Mucosa of descending colon (tissue), 3 donors: ENCODE results near the gene CCR6. TPM values are rescaled to one million over a fixed set of nuclear protein-coding genes. Genes with fewer than 3 reads are reported as not detected.
A peak's percentile ranks its signal among the peaks of the same experiment; 100 is the strongest.
"Not testable (repeated sequence)": the region's sequence is repeated elsewhere in the genome, so short reads cannot be mapped to it uniquely, and the experiment has no call there.

Experiments used
- ATAC-seq: fragments of 200-7000 bp; cut with Tn5 transposase; one replicate; pipeline ENCODE4 v1.9.1; 2020; ENCODE audit warnings: mild to moderate bottlenecking, moderate library complexity
- DNase-seq, 3 donors: peaks; one replicate each; pipeline ENCODE4 v3.0.0-alpha.2; 2020
- H3K36me3 ChIP-seq: fragments of 200-600 bp; one replicate; pipeline ENCODE4 v1.8.0; 2021; ENCODE audit warnings: low read depth, mild to moderate bottlenecking
- H3K4me1 ChIP-seq: fragments of 200-600 bp; one replicate; pipeline ENCODE4 v1.8.0; 2021; ENCODE audit warnings: low read depth, mild to moderate bottlenecking
- H3K4me3 ChIP-seq: fragments of 200-600 bp; one replicate; pipeline ENCODE4 v1.8.0; 2021; ENCODE audit warnings: mild to moderate bottlenecking
- H3K9me3 ChIP-seq: fragments of 200-600 bp; one replicate; pipeline ENCODE4 v1.8.0; 2021; ENCODE audit warnings: mild to moderate bottlenecking
- intact Hi-C, 2 donors: fragments of 100-400 bp; cut with DNase I in 1 of 2; cut with micrococcal nuclease in 1 of 2; formaldehyde crosslinking; loops; one replicate each; pipeline versions ENCODE4 v1.11.0 to v1.11.1; 2022; cut with DNase I, micrococcal nuclease
- total RNA-seq, 3 donors: library from RNA; stranded (reverse); fragmentation: NEBNext Ultra II Directional in 2 of 3; extraction: Animal tissue kit (Norgen Biotek cat#: 25700) in 2 of 3; gene quantifications; one replicate each; pipeline versions ENCODE4 v1.2.1 to v1.2.4, GENCODE V29; 2021 to 2023
- TF ChIP-seq, protein P1 (sequence below): fragments of 200-600 bp; IDR thresholded peaks from one replicate; pipeline ENCODE4 v1.8.0; 2022; ENCODE audit warnings: antibody characterized with exemption, mild to moderate bottlenecking
- donor health status: DM: no; HTN: no; CAD: no; lungs with moderate emphysema.
- donor health status: DM: no; HTN: no; CAD: no.
- donor health status: DM: no; HTN: yes; CAD: no.

Gene CCR6
- total RNA-seq, 3 donors from 2014 or later: 0.17 to 0.43 TPM; not detected in 1

- intact Hi-C loops: no loop called here
- Histone ChIP-seq H3K9me3 (peaks cover 19% of the 10 kb centered on the region), H3K4me1 (no peaks in the 10 kb centered on the region), H3K4me3 (no peak overlapping the region), H3K36me3 (no peaks in the 10 kb centered on the region)
- DNase-seq: no peak
- TF ChIP-seq, protein P1, sequence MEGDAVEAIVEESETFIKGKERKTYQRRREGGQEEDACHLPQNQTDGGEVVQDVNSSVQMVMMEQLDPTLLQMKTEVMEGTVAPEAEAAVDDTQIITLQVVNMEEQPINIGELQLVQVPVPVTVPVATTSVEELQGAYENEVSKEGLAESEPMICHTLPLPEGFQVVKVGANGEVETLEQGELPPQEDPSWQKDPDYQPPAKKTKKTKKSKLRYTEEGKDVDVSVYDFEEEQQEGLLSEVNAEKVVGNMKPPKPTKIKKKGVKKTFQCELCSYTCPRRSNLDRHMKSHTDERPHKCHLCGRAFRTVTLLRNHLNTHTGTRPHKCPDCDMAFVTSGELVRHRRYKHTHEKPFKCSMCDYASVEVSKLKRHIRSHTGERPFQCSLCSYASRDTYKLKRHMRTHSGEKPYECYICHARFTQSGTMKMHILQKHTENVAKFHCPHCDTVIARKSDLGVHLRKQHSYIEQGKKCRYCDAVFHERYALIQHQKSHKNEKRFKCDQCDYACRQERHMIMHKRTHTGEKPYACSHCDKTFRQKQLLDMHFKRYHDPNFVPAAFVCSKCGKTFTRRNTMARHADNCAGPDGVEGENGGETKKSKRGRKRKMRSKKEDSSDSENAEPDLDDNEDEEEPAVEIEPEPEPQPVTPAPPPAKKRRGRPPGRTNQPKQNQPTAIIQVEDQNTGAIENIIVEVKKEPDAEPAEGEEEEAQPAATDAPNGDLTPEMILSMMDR: no peak
- ATAC-seq: no peak
Observed at GRCh38 chr6:167087857-167088354, 35.0 kb upstream of the CCR6 start.

DNA sequence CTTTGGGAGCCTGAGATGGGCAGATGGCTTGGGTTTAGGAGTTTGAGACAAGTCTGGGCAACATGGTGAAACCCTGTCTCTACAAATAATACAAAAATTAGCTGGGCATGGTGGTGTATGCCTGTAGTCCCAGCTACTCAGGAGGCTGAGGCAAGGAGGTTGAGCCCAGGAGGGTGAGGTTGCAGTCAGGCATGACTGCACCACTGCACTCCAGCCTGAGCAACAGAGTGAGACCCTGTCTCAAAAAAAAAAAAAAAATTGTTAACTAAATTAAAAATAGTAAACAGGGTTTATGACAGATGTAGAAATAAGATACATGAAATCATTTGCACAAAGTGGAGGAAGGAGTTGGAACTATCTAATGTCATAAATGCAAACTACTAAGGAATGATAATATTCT is 34.2 kb upstream of the CCR6 start:
- H3K9me3 ChIP-seq: peaks cover 19% of the 10 kb centered on the region
- intact Hi-C loops, H3K4me1 ChIP-seq, H3K4me3 ChIP-seq, DNase-seq, H3K36me3 ChIP-seq, ATAC-seq: not testable (repeated sequence)

- no peak for ATAC-seq
Observed at GRCh38 chr6:167089243-167090142, 33.4 kb upstream of the CCR6 start.

DNA sequence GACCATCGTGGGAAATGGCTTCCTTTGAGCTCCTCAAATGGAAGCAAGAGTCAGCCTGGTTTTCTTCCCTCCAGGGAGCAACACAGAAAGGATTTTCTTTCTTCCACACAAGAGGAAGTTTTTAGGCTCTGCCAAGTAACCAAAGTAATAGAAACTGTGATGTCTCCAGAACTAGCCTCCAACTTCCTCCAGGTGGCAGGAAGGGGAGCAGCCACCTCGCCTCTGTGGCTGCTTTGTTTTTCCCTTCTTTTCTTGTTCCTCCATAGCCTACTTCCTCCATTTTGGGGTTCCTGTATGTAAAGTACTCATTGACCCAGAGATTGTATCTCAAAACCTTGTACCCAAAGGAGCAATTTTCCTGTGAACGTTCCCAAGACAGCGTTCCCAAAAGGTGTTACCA is 32.7 kb upstream of the CCR6 start:
- TF ChIP-seq, protein P1: no peak
- intact Hi-C loops: no loop called here
- ATAC-seq (no peak), DNase-seq (no peak)
- no peaks in the 10 kb centered on the region for H3K4me1 ChIP-seq
- H3K4me3 ChIP-seq: no peak overlapping the region
- H3K36me3 ChIP-seq: no peaks in the 10 kb centered on the region
- H3K9me3 ChIP-seq: peaks cover 19% of the 10 kb centered on the region

More at GRCh38 chr6:167089243-167090142, 33.4 kb upstream of the CCR6 start:
- Histone ChIP-seq H3K4me3 (no peak overlapping the region), H3K9me3 (peaks cover 19% of the 10 kb centered on the region), H3K4me1 (no peaks in the 10 kb centered on the region), H3K36me3 (no peaks in the 10 kb centered on the region)
- TF ChIP-seq, protein P1: no peak
- intact Hi-C loops: no loop called here
- DNase-seq: no peak

- H3K36me3 ChIP-seq: no peaks in the 10 kb centered on the region
- no peaks in the 10 kb centered on the region for H3K4me1 ChIP-seq
- intact Hi-C loops: no loop called here
- H3K9me3 ChIP-seq: peaks cover 18% of the 10 kb centered on the region
- ATAC-seq (peak; percentile 33), DNase-seq (no peak)
- TF ChIP-seq, protein P1: no peak
- H3K4me3 ChIP-seq: no peak overlapping the region
Observed at GRCh38 chr6:167091026-167091804, 31.7 kb upstream of the CCR6 start.

DNA sequence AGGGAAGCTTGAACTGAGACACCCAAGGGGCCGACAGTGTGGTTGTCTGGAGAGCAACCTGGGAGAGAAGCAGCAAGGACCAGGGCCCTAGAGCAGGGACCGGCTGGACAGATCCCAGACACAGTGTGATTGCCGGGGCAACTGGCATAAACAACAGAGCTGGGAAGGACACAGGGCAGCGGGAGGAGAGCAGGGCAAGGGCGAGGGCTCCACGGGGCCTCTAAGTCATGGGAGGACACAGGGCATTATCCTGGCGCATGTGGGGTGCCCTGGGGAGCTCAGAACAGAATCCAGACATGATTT is 31.1 kb upstream of the CCR6 start:
- TF ChIP-seq, protein P1: no peak
- ATAC-seq (no peak), DNase-seq (no peak)
- Histone ChIP-seq H3K4me1 (no peaks in the 10 kb centered on the region), H3K9me3 (peaks cover 12% of the 10 kb centered on the region), H3K4me3 (no peak overlapping the region), H3K36me3 (no peaks in the 10 kb centered on the region)
- intact Hi-C loops: no loop called here
